Activated naive CD4-positive, alpha-beta T cell treated with anti-CD3 and anti-CD28 coated beads, Interleukin-2, amount 50 U/mL, for 24 hours (primary cell): ENCODE results near the gene RHOBTB3.

ENCODE experiments used
- H3K27ac Mint-ChIP-seq: one replicate; pipeline ENCODE4 v1.8.0; 2021; ENCODE audit warnings: mild to moderate bottlenecking, mixed read lengths
- H3K27me3 Mint-ChIP-seq: one replicate; pipeline ENCODE4 v1.8.0; 2021; ENCODE audit warnings: mixed read lengths
- H3K36me3 Mint-ChIP-seq: one replicate; pipeline ENCODE4 v1.8.0; 2021; ENCODE audit warnings: mixed read lengths
- H3K4me1 Mint-ChIP-seq: one replicate; pipeline ENCODE4 v1.8.0; 2021; ENCODE audit warnings: mixed read lengths
- H3K4me3 Mint-ChIP-seq: one replicate; pipeline ENCODE4 v1.8.0; 2021; ENCODE audit warnings: mild to moderate bottlenecking, mixed read lengths
- H3K9me3 Mint-ChIP-seq: one replicate; pipeline ENCODE4 v1.8.0; 2021; ENCODE audit warnings: mixed read lengths

The RHOBTB3 gene

GRCh38 chr5:95842854-95843544 is 111.9 kb downstream of the RHOBTB3 start:
- no peaks in the 10 kb centered on the region for H3K36me3 Mint-ChIP-seq
- H3K27me3 Mint-ChIP-seq, result no peaks in the 10 kb centered on the region
- peak overlapping the region; percentile 51 for H3K4me3 Mint-ChIP-seq
- H3K4me1 Mint-ChIP-seq, result peaks cover 12% of the 10 kb centered on the region
- H3K9me3 Mint-ChIP-seq, result no peaks in the 10 kb centered on the region
- peak overlapping the region; percentile 96 for H3K27ac Mint-ChIP-seq

- Mint-ChIP-seq H3K4me1 (peaks cover 12% of the 10 kb centered on the region), H3K9me3 (no peaks in the 10 kb centered on the region), H3K4me3 (no peak overlapping the region), H3K27me3 (no peaks in the 10 kb centered on the region), H3K27ac (peak overlapping the region; percentile 96), H3K36me3 (no peaks in the 10 kb centered on the region)
These were observed 112.6 kb downstream of the RHOBTB3 start for GRCh38 chr5:95843733-95844223.

- no peak overlapping the region for H3K4me3 Mint-ChIP-seq
- peaks cover 12% of the 10 kb centered on the region for H3K4me1 Mint-ChIP-seq
- no peaks in the 10 kb centered on the region for H3K36me3 Mint-ChIP-seq
- no peak overlapping the region for H3K27ac Mint-ChIP-seq
- H3K9me3 Mint-ChIP-seq, result no peaks in the 10 kb centered on the region
- peaks cover 2% of the 10 kb centered on the region for H3K27me3 Mint-ChIP-seq
These were observed 114.3 kb downstream of the RHOBTB3 start for GRCh38 chr5:95845391-95845790.
